Measurements from ENCODE around the gene DLX1.

The DLX1 gene

GRCh38 chr2:172096626-172097547, 11.6 kb downstream of the DLX1 start:
- in situ Hi-C loops (cut with HindIII; ENCODE audit: low sequenced_read_pairs) = no loop called here

- in situ Hi-C loops (cut with HindIII; ENCODE audit: low sequenced_read_pairs) = no loop called here
These were observed 12.3 kb downstream of the DLX1 start for GRCh38 chr2:172097557-172098131.

- in situ Hi-C loops (cut with HindIII; ENCODE audit: low sequenced_read_pairs) = no loop called here
These were observed 13.0 kb downstream of the DLX1 start for GRCh38 chr2:172098287-172098649.

GRCh38 chr2:172098650-172099471, 13.6 kb downstream of the DLX1 start:
- in situ Hi-C loops (cut with HindIII; ENCODE audit: low sequenced_read_pairs) = no loop called here

- in situ Hi-C loops (cut with HindIII; ENCODE audit: low sequenced_read_pairs) = no loop called here
These were observed 14.3 kb downstream of the DLX1 start for GRCh38 chr2:172099472-172100079.

- in situ Hi-C loops (cut with HindIII; ENCODE audit: low sequenced_read_pairs) = no loop called here
These were observed 15.0 kb downstream of the DLX1 start for GRCh38 chr2:172100080-172100934.

GRCh38 chr2:172100935-172101820, 15.9 kb downstream of the DLX1 start:
- in situ Hi-C loops (cut with HindIII; ENCODE audit: low sequenced_read_pairs) = no loop called here

GRCh38 chr2:172101821-172102390, 16.6 kb downstream of the DLX1 start:
- in situ Hi-C loops (cut with HindIII; ENCODE audit: low sequenced_read_pairs) = no loop called here

GRCh38 chr2:172102391-172103359, 17.4 kb downstream of the DLX1 start, which contains the start of gene DLX2:
TSS of gene DLX2 (minus strand) at chr2:172102900. CDS start at chr2:172102538, 362 bp downstream.
- in situ Hi-C loops (cut with HindIII; ENCODE audit: low sequenced_read_pairs) = no loop called here

- in situ Hi-C loops (cut with HindIII; ENCODE audit: low sequenced_read_pairs) = no loop called here
These were observed 18.4 kb downstream of the DLX1 start for GRCh38 chr2:172103471-172104272.

GRCh38 chr2:172105471-172106107, 20.3 kb downstream of the DLX1 start:
- in situ Hi-C loops (cut with HindIII; ENCODE audit: low sequenced_read_pairs) = no loop called here

GRCh38 chr2:172106108-172106961, 21.0 kb downstream of the DLX1 start:
- in situ Hi-C loops (cut with HindIII; ENCODE audit: low sequenced_read_pairs) = no loop called here

- in situ Hi-C loops (cut with HindIII; ENCODE audit: low sequenced_read_pairs) = no loop called here
These were observed 22.6 kb downstream of the DLX1 start for GRCh38 chr2:172107690-172108586.

- in situ Hi-C loops (cut with HindIII; ENCODE audit: low sequenced_read_pairs) = no loop called here
These were observed 23.3 kb downstream of the DLX1 start for GRCh38 chr2:172108587-172108930.

Data from DLD1 (cell line).